ENCODE results near the gene PLPPR1. TPM values are rescaled to one million over a fixed set of nuclear protein-coding genes. Genes with fewer than 3 reads are reported as not detected.
A peak's percentile ranks its signal among the peaks of the same experiment; 100 is the strongest.

PLPPR1 gene
- total RNA-seq, 1 experiment from 2014 or later, result 2.4 TPM

- H3K79me1 ChIP-seq (ENCODE audit: insufficient read depth, low read depth, low read length, poor library complexity, severe bottlenecking), result no peaks in the 10 kb centered on the region
- H3T11ph ChIP-seq (ENCODE audit: low read length), result no peak overlapping the region
- no peaks in the 10 kb centered on the region for H4K20me1 ChIP-seq (ENCODE audit: control insufficient read depth, insufficient read depth, insufficient read length)
- peaks cover 4 to 7% of the 10 kb centered on the region in 2 experiments for H3K9me3 Mint-ChIP-seq
- H3K4me3 Mint-ChIP-seq, result no peak overlapping the region
- peak overlapping the region in 1 of 3 experiments; percentile 11; a peak in 2 of 7 replicates for H3K27ac Mint-ChIP-seq
- H3K23me2 ChIP-seq (ENCODE audit: insufficient read length, low read depth, low read length, poor library complexity, severe bottlenecking), result no peaks in the 10 kb centered on the region
- TF ChIP-seq CTCF (conservative IDR thresholded peaks at IDR 0.05), result no peak
- no peak overlapping the region for H3K14ac ChIP-seq (ENCODE audit: insufficient read depth, low read length)
- H3K56ac ChIP-seq (ENCODE audit: insufficient read length, low read depth, low read length), result no peak overlapping the region
- H3K23ac ChIP-seq (ENCODE audit: insufficient read length, low read depth, low read length), result no peak overlapping the region
- no peak overlapping the region for H3K18ac ChIP-seq (ENCODE audit: insufficient read length, low read depth, low read length)
- H2BK12ac ChIP-seq (ENCODE audit: insufficient read length, low read depth, low read length), result no peak overlapping the region
- no peak overlapping the region for H2BK20ac ChIP-seq (ENCODE audit: low read depth, low read length, poor library complexity, severe bottlenecking)
- no peak overlapping the region for H4K8ac ChIP-seq (replicated peaks; ENCODE audit: insufficient read length, low read depth, low read length)
- peaks cover 0 to 11% (median 4%) of the 10 kb centered on the region in 3 experiments for H3K36me3 Mint-ChIP-seq (ENCODE audit: insufficient read depth in 1 of 3, low read depth in 3 of 3)
- H3K27me3 Mint-ChIP-seq (ENCODE audit: low read depth), result no peaks in the 10 kb centered on the region
- no peak overlapping the region for H3K9ac ChIP-seq (ENCODE audit: extremely low read depth, insufficient read length, low read length)
- peaks cover 14% of the 10 kb centered on the region for H3K4me1 ChIP-seq (ENCODE audit: insufficient read depth, low read length)
- H3K79me2 ChIP-seq (ENCODE audit: insufficient read depth, low read length), result no peaks in the 10 kb centered on the region
- H2AK5ac ChIP-seq (ENCODE audit: insufficient read length, low read length), result no peak overlapping the region
- no peak for DNase-seq
- no peaks in the 10 kb centered on the region for H3K9me3 ChIP-seq (ENCODE audit: control insufficient read depth, low read depth, low read length)
- H4K91ac ChIP-seq (ENCODE audit: insufficient read length, low read depth, low read length), result no peak overlapping the region
- H3K4me2 ChIP-seq (ENCODE audit: insufficient read depth, insufficient read length, low read length), result no peak overlapping the region
- H2BK5ac ChIP-seq (ENCODE audit: insufficient read length, low read length), result no peak overlapping the region
- no CpG with 5 or more reads among the region's 5 CpGs for WGBS (ENCODE audit: extremely low coverage, insufficient read length, low lambda C conversion rate)
- no peak overlapping the region for H3K27ac ChIP-seq (ENCODE audit: insufficient read length, low read depth, low read length)
- H2AFZ ChIP-seq (ENCODE audit: low read length), result no peak overlapping the region
- H2BK120ac ChIP-seq (ENCODE audit: low read depth, low read length, poor library complexity, severe bottlenecking), result no peak overlapping the region
- H3K27me3 ChIP-seq (ENCODE audit: insufficient read depth, low read length), result no peaks in the 10 kb centered on the region
- H3K4me1 Mint-ChIP-seq, result peaks cover 42 to 45% of the 10 kb centered on the region in 2 experiments
- no peak overlapping the region for H4K5ac ChIP-seq (ENCODE audit: insufficient read length, low read depth, low read length)
- H3K4ac ChIP-seq (ENCODE audit: low read depth, low read length), result no peak overlapping the region
- no peak overlapping the region for H2BK15ac ChIP-seq (ENCODE audit: low read depth, low read length)
These were observed 55.1 kb downstream of the PLPPR1 start for GRCh38 chr9:101083448-101084202.
